HG02759 (cell line): Measurements from ENCODE around the gene CENPH.
"Not testable (repeated sequence)": the region's sequence is repeated elsewhere in the genome, so short reads cannot be mapped to it uniquely, and the experiment has no call there.

Source experiments
- ATAC-seq: cut with Tn5 transposase; IDR thresholded peaks from one replicate; pipeline ENCODE4 v1.9.1; 2021; ENCODE audit warnings: mild to moderate bottlenecking, moderate library complexity; ENCODE audit not compliant: unreplicated experiment

The CENPH gene, protein sequence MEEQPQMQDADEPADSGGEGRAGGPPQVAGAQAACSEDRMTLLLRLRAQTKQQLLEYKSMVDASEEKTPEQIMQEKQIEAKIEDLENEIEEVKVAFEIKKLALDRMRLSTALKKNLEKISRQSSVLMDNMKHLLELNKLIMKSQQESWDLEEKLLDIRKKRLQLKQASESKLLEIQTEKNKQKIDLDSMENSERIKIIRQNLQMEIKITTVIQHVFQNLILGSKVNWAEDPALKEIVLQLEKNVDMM

GRCh38 chr5:69189162-69190086 is at the start of gene CENPH:
TSS of gene CENPH (plus strand) at chr5:69189583. CDS start at chr5:69189635, 52 bp downstream.
- peak; percentile 93 for ATAC-seq

DNA sequence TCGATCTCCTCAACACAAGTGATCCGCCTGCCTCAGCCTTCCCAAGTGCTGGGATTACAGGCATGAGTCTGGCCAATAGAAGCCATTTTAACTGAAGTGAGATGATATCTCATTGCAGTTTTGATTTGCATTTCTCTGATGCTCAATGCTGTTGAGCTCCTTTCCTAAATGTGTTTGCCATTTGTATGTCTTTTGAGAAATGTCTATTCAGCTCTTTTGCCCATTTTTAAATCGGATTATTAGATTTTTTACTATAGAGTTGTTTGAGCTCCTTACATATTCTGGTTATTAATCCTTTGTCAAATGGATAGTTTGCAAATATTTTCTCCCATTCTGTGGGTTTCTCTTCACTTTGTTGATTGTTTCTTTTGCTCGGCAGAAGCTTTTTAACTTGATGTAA is 49.1 kb upstream of the CENPH start:
- ATAC-seq = not testable (repeated sequence)

DNA sequence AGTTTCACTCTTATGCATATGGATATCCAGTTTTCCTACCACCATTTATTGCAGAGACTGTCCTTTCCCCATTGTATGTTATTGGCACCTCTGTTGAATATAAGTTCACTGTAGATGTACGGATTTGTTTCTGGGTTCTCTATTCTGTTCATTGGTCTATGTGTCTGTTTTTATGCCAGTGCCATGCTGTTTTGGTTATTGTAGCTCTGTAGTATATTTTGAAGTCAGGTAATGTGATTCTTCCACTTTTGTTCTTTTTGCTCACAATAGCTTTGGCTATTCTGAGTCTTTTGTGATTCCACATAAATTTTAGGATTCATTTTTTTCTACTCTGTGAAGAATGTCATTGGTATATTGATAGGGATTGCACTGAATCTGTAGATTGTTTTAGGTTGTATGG is 48.6 kb upstream of the CENPH start:
- no peak for ATAC-seq

DNA sequence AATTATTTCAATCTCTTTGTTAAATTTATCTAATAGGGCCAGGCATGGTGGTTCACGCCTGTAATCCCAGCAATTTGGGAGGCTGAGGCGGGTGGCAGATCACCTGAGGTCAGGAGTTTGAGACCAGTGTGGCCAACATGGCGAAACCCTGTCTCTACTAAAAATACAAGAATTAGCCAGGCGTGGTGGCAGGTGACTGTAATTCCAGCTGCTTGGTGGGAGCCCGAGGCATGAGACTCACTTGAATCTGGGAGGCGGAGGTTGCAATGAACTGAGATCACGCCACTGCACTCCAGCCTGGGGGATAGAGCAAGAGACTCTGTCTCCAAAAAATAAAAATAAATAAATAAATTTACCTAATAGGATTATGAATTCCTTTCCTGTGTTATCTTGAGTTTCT is 40.8 kb upstream of the CENPH start:
- not testable (repeated sequence) for ATAC-seq

DNA sequence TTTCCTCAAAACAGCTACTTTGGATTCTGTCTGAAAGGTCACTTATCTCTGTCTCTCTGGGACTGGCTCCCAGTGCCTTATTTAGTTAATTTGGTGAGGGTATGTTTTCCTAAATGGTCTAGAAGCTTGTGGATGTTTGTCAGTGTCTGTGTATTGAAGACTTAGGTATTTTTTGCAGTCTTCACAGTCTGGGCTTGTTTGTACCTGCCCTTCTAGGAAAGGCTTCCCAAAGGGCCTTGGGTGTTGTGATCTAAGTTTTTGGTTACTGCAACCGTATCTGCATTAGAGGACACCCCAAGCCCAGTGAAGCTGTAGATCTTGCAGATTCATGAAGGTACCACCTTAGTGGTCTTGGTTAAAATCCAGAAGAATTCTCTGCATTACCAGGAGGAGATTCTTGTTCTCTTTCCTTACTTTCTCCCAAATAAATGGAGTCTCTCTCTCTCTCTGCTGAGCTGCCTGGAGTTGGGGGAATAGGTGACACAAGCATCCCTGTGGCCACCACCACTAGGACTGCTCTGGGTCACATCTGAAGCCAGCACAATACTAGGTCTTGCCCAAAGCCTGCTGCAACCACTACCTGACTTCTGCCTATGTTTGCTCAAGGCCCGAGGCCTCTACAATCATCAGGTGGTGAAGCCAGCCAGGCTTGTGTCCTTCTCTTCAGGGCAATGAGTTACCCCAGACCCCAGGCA is 40.3 kb upstream of the CENPH start:
- ATAC-seq = no peak

- ATAC-seq = no peak
Measured at GRCh38 chr5:69149676-69150010, 39.7 kb upstream of the CENPH start.

DNA sequence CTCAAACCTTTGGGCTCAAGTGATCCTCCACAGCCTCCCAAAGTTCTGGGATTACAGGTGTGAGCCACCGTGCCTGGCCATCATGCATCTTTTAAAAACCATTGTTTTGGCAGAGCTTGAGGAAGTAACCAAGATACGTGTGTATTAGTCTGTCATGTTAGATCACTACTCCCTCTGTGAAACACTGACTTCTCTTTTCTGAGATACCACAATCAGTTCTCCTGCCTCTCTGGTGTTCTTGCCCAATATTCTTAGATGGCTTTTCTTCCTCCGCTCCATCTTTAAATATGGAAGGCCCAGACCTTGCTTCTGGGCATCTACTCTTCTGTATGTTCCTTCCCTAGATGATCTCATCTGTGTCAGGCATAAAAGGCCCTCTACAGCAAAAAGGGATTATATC is 36.7 kb upstream of the CENPH start:
- no peak for ATAC-seq

DNA sequence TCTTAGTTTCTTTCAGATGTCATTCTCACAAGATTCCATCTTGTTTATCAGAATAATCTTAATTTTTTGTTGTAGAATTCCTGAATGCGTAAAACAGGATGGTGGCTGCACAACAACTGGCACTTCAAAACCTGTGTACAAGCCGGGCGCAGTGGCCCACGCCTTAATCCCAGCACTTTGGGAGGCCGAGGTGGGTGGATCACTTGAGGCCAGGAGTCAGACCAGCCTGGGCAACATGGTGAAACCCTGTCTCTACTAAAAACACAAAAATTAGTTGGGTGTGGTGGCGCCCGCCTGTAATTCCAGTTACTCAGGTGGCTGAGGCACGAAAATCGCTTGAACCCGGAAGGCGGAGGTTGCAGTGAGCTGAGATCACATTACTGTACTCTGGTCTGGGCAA is 32.9 kb upstream of the CENPH start:
- ATAC-seq = no peak

- no peak for ATAC-seq
Measured at GRCh38 chr5:69158039-69158438, 31.3 kb upstream of the CENPH start.

DNA sequence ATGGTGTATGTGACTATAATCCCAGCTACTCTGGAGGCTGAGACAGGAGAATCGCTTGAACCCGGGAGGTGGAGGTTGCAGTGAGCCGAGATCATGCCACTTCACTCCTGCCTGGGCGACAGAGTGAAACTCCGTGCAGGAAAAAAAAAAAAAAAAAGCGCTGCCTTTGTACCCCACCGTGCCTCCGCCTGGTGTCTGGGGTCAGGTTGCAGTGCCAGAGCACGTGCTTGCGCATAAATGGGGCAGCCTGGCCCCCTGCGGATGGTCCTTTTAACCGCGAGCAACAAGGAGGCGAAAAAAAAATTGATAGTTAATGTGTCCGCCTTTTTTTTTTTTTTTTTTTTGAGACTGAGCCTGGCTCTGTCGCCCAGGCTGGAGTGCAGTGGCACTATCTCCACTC is 28.7 kb upstream of the CENPH start:
- no peak for ATAC-seq

DNA sequence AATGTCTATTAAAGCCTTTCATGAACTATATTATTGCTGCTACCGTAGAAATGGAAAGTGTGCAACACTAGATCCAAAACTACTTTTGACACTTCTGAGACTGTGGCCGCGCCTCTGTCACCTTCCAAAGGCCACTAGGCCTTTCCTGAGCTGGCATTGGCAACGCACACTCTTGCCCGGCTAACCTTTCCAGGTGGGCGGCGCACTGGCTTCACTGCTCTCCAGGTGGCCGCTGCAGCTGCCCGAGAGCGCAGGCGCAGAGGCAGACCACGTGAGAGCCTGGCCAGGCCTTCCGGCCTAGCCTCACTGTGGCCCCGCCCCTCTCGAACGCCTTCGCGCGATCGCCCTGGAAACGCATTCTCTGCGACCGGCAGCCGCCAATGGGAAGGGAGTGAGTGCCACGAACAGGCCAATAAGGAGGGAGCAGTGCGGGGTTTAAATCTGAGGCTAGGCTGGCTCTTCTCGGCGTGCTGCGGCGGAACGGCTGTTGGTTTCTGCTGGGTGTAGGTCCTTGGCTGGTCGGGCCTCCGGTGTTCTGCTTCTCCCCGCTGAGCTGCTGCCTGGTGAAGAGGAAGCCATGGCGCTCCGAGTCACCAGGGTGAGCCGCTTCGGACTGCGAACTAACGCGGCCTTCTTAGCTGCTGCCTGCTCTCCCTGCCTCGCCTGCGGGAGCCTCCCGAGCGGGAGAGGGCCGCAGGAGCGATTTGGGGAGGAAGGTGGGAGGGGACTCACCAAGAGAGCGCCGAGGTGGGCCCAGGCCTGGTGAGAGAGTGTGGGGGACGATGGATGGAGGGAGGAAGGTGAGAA is 22.5 kb upstream of the CENPH start, which contains the start of gene CCNB1:
Gene CCNB1, plus strand, starts transcription at position 465 of the 807 bp plus-strand sequence. Its CDS starts 113 bp downstream, at position 578.
- ATAC-seq = peak; percentile 99

GRCh38 chr5:69167493-69167855 is 21.9 kb upstream of the CENPH start:
- ATAC-seq = no peak

GRCh38 chr5:69167929-69168328 is 21.5 kb upstream of the CENPH start:
- no peak for ATAC-seq

GRCh38 chr5:69170495-69170894 is 18.9 kb upstream of the CENPH start:
- no peak for ATAC-seq

DNA sequence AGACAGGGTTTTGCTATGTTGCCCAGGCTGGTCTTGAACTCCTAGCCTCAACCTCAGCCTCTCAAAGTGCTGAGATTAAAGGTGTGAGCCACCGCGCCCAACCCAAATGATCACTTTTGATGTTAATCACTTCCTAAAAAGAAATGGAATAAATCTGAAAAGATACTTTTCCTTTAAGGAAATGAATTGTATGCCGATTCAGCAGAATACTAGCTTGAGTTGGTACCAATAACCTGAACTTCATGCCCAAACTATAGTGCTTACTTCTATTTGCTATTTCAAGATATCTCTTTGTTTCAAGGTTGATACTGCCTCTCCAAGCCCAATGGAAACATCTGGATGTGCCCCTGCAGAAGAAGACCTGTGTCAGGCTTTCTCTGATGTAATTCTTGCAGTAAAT is 18.4 kb upstream of the CENPH start:
- ATAC-seq = no peak

DNA sequence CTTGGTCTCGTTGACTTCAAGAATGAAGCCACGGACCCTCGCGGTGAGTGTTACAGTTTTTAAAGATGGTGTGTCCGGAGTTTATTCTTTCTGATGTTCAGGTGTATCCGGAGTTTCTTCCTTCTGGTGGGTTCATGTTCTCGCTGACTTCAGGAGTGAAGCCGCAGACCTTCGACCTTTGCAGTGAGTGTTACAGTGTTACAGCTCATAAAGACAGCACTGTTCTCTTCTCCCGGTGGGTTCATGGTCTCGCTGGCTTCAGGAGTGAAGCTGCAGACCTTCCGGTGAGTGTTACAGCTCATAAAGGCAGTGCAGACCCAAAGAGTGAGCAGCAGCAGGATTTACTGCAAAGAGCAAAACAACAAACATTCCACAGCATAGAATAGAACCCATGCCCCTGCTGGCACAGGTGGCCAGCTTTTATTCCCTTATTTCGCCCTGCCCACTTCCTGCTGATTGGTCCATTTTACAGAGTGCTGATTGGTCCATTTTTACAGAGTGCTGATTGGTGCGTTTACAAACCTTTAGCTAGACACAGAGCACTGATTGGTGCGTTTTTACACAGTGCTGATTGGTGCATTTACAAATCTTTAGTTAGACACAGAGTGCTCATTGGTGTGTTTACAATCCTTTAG is 7.6 kb upstream of the CENPH start:
- ATAC-seq = not testable (repeated sequence)

DNA sequence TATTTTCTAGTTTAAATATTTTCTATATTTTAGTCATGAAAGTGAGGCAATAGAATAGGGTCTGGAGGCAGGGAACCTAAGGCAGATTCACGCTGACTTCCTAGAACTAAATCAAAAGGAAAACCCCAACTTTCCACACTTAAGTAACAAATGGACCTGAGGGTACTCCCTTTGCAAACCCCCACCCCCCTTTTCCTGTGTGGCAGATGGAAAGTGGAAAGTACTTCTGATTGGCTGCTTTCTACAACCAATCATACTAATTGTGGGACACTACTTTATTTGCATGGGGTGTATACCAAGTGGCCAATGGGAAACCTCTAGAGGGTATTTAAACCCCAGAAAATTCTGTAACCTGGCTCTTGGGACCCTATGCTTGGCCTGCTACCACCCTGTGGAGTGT is 4.8 kb upstream of the CENPH start:
- no peak for ATAC-seq

DNA sequence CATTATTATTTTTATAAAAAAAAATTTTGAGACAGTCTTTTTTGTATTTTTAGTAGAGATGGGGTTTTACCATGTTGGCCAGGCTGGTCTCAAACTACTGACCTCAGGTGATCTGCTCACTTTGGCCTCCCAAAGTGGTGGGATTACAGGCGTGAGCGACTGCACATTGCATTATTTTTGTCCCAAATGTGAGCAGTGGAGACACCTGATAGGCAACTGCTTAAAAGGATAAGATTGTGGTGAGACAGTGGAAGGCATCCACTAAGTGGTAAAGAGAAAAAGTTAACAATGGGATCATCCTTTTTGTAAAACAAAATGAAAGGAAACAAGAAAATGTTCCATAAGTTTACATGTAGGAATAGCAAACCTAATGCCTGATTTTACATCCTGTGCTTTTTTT is 2.0 kb upstream of the CENPH start:
- no peak for ATAC-seq

- no peak for ATAC-seq
Measured at GRCh38 chr5:69188811-69189161, 597 bp upstream of the CENPH start.

- no peak for ATAC-seq
Measured at GRCh38 chr5:69202497-69202896, 13.1 kb downstream of the CENPH start.
